Activated CD8-positive, alpha-beta memory T cell treated with anti-CD3 and anti-CD28 coated beads for 1 hour (primary cell): ENCODE results near the gene PCDH9.

ENCODE experiments used
- DNase-seq, 2 donors: peaks; one replicate each; pipeline ENCODE4 v3.0.0-alpha.2; 2020; ENCODE audit warnings: low read depth in 1 of 2; ENCODE audit errors: extremely low read depth in 1 of 2

Gene PCDH9, protein sequence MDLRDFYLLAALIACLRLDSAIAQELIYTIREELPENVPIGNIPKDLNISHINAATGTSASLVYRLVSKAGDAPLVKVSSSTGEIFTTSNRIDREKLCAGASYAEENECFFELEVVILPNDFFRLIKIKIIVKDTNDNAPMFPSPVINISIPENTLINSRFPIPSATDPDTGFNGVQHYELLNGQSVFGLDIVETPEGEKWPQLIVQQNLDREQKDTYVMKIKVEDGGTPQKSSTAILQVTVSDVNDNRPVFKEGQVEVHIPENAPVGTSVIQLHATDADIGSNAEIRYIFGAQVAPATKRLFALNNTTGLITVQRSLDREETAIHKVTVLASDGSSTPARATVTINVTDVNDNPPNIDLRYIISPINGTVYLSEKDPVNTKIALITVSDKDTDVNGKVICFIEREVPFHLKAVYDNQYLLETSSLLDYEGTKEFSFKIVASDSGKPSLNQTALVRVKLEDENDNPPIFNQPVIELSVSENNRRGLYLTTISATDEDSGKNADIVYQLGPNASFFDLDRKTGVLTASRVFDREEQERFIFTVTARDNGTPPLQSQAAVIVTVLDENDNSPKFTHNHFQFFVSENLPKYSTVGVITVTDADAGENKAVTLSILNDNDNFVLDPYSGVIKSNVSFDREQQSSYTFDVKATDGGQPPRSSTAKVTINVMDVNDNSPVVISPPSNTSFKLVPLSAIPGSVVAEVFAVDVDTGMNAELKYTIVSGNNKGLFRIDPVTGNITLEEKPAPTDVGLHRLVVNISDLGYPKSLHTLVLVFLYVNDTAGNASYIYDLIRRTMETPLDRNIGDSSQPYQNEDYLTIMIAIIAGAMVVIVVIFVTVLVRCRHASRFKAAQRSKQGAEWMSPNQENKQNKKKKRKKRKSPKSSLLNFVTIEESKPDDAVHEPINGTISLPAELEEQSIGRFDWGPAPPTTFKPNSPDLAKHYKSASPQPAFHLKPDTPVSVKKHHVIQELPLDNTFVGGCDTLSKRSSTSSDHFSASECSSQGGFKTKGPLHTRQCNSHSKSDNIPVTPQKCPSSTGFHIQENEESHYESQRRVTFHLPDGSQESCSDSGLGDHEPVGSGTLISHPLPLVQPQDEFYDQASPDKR (N-terminal part only)

GRCh38 chr13:67229481-67230403 lies at the start of gene PCDH9:
Gene PCDH9 (minus strand): TSS chr13:67230336. CDS start chr13:67228440, 1,896 bp downstream.
- DNase-seq: no peak

GRCh38 chr13:67278235-67278634 lies 48.1 kb upstream of the PCDH9 start:
- DNase-seq: no peak

DNA sequence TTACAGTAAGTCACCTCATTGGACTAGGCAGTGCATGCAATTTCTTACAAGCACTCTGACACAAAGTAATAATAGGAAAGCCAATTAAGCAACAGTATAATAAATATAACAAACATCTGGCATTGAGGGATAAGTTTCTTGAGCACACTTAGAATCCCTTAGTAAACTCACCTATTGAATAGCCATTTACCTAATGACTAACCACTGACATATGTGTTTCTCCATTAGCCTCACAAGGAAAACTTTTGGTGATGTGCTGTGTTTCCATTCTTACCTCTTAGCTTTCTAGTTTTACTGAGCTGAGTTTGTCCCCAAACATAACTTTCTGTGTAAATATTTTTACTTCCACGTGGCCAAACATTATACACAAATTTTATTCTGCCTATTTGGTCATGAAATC lies 47.4 kb upstream of the PCDH9 start:
- DNase-seq: no peak

- no peak for DNase-seq
Measured at GRCh38 chr13:67275351-67275960, 45.3 kb upstream of the PCDH9 start.

- no peak for DNase-seq
Measured at GRCh38 chr13:67273001-67273400, 42.9 kb upstream of the PCDH9 start.

DNA sequence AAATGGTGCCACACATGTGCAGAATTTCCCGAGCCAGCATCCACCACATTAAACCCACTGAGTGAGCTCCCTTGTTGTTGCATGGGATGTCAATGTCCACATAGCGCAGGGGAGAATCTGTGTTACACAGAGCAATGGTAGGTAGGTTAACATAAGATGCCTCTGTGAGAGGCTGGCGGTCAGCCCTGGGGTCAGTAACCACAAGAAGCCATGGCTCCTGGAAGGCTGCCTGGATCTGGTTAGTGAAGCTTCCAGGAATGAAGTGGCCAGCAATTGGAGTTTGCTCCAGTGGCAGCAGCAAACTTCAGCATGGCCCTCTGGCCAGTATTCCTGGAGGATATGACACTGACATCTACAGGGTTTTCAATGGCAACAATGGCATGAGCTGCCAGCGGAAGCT lies 37.0 kb upstream of the PCDH9 start:
- DNase-seq: no peak

- DNase-seq: no peak
Measured at GRCh38 chr13:67259208-67259607, 29.1 kb upstream of the PCDH9 start.

DNA sequence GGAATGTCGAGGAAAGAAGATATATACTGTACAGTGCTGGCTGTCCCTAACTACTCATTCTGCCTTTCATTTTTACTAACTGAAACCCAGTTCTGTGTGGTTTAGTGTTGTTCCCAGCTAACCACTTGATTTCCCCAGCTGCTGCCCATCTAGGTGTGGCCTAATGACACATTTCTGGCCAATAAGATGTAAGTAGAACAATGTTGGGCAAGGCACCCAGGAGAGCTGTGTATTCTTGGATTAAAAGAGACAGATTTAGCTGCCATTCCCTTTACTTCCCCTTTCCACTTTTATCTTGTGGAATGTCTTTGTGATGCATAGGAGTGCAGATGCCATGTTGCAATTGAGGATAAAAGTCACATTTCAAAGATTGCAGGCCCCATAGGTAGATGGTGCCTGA lies 28.3 kb upstream of the PCDH9 start:
- DNase-seq: no peak

- DNase-seq: no peak
Measured at GRCh38 chr13:67238861-67239260, 8.7 kb upstream of the PCDH9 start.

- no peak for DNase-seq
Measured at GRCh38 chr13:67238277-67238859, 8.2 kb upstream of the PCDH9 start.

GRCh38 chr13:67235265-67235664 lies 5.1 kb upstream of the PCDH9 start:
- no peak for DNase-seq

GRCh38 chr13:67232384-67232783 lies 2.2 kb upstream of the PCDH9 start:
- no peak for DNase-seq

DNA sequence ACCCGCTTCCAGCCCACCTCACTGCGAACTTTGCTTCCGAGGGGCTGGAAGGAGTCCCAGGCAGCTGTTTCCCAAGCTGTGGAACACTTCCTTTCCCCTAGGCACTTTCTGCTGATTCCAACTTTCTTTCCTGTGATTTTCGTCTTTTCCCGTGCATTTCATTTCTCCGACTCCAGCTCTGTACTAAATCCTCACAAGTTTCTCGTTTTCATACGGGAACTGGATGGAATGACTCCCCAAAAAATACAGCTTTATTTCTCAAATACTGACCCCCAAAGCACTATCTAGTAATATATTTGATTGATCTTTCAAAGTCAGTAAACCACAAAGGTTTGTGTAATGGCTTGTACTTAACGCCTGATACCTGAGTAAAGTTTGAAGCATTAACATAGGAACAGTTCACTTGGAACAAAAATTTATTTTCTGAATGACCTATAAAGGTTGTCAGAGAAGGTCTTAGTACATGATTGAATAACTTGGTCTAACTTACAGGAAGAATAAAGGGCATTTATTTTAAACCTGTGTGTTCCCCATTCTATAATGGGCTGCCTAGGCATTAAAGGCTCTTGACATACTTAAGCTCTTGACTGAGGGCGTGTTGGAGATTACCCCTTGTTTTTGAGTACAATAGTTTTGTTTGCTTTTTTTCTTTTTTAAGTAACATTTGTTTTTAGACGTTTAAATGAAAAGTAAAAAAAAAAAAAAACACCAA lies 1.3 kb upstream of the PCDH9 start:
- no peak for DNase-seq

DNA sequence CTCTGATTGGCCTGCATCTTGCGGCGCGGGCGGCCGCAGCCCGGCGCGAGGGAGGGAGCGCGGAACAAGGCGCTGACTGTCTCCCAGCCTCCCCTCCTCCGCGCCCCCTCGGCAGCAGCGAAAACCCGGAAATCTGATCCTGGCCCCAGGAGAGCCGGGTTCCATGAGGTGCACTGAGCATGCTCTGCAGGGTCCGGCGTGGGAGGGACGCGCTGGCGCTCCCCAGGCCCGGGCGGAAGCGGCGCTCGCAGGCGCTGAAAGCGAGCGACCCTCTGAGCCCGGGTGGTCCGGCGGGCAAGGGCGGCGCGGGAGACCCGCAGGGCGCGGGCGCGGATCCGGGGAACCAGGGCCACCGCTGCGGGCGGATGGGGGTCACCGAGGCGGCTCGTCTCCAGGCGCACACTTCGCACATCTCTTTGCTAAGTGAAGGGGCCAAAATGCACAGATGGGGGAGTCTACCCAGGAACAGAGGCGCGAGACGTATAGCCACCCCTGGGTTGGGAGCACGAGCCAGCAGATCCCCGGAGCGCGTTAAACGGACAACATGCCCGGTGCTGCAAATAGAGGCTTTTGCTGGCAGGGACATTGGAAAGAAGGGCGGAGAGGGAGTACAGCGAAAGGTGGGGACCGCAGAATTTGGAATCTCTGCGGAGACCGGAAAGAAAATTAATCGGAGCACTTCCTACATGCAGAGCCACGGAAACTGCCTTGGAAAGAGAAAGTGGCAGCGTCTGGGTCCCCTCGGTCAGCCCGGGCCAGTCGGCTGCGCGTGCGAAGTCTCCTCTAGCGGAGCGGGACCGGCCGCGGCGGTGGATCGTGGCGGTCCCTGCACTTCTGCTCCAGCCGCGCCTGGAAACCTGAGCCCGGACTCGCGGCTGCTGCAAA lies 510 bp upstream of the PCDH9 start:
- peak; percentile 42 to 66 for DNase-seq

GRCh38 chr13:67228916-67229315 lies 1.2 kb downstream of the PCDH9 start:
- no peak for DNase-seq

GRCh38 chr13:67228031-67228430 lies 2.1 kb downstream of the PCDH9 start:
- no peak for DNase-seq

- DNase-seq: no peak
Measured at GRCh38 chr13:67227131-67227983, 2.8 kb downstream of the PCDH9 start.
